ENCODE data around the gene CNTFR. TPM values are rescaled to one million over a fixed set of nuclear protein-coding genes. Genes with fewer than 3 reads are reported as not detected.
A peak's percentile ranks its signal among the peaks of the same experiment; 100 is the strongest.

The CNTFR gene
- total RNA-seq, 4 donors from 2014 or later, result 0.29 to 4.6 (median 0.40) TPM; not detected in 1

GRCh38 chr9:34591917-34592866 lies 2.7 kb upstream of the CNTFR start:
- Histone ChIP-seq H3K27me3 (peaks cover 0 to 74% (median 2%) of the 10 kb centered on the region in 4 donors), H3K4me3 (peak overlapping the region in 2 of 4 donors; percentile 66 to 73)
- no peak for DNase-seq

GRCh38 chr9:34591248-34591916 lies 1.9 kb upstream of the CNTFR start:
- H3K27me3 ChIP-seq, result peaks cover 0 to 82% (median 2%) of the 10 kb centered on the region in 4 donors
- TF ChIP-seq POLR2A (IDR thresholded peaks at IDR 0.05) (no peak), CTCF (IDR thresholded peaks at IDR 0.05) (peak; percentile 81 to 91 (median 86))
- intact Hi-C loops (cut with DNase I), result loop anchor here (5.0 kb wide), 1 partner anchor 149 kb away; no protein-coding TSS in a partner anchor
- DNase-seq, result no peak
- no peaks in the 10 kb centered on the region for H3K36me3 ChIP-seq
- peak overlapping the region in 3 of 4 donors; percentile 15 to 62 (median 55) for H3K27ac ChIP-seq
- 8% methylated on average over 12 of the region's 60 CpGs; no CpG with 5 or more reads in 1 of the 2 donors for WGBS, 2 donors
- H3K9me3 ChIP-seq, result no peaks in the 10 kb centered on the region
- H3K4me3 ChIP-seq, result peak overlapping the region; percentile 28 to 73 (median 56)
- peaks cover 29 to 64% (median 31%) of the 10 kb centered on the region in 3 donors for H3K4me1 ChIP-seq

More at GRCh38 chr9:34591917-34592866, 2.7 kb upstream of the CNTFR start:
- intact Hi-C loops (cut with DNase I), result loop anchor here (5.0 kb wide), 1 partner anchor 150 kb away; no protein-coding TSS in a partner anchor
- no peak for TF ChIP-seq POLR2A (IDR thresholded peaks at IDR 0.05)
- TF ChIP-seq CTCF (IDR thresholded peaks at IDR 0.05), result no peak
- H3K27ac ChIP-seq, result peak overlapping the region in 1 of 4 donors; percentile 55
- H3K4me1 ChIP-seq, result peaks cover 29 to 64% (median 31%) of the 10 kb centered on the region in 3 donors
- H3K36me3 ChIP-seq, result no peaks in the 10 kb centered on the region
- H3K9me3 ChIP-seq, result no peaks in the 10 kb centered on the region
- WGBS, 2 donors, result 38 to 42% methylated on average over 11 to 12 of the region's 16 CpGs

GRCh38 chr9:34590381-34591247 lies 1.1 kb upstream of the CNTFR start:
- intact Hi-C loops (cut with DNase I), result loop anchor here (5.0 kb wide), 1 partner anchor 148 kb away; no protein-coding TSS in a partner anchor
- Histone ChIP-seq H3K27ac (peak overlapping the region in 3 of 4 donors; percentile 15 to 62 (median 55)), H3K4me1 (peaks cover 29 to 64% (median 31%) of the 10 kb centered on the region in 3 donors)

More at GRCh38 chr9:34590381-34591247, 1.1 kb upstream of the CNTFR start:
- no peak for DNase-seq
- Histone ChIP-seq H3K9me3 (no peaks in the 10 kb centered on the region), H3K36me3 (no peaks in the 10 kb centered on the region), H3K27me3 (peaks cover 0 to 90% (median 5%) of the 10 kb centered on the region in 4 donors), H3K4me3 (peak overlapping the region; percentile 43 to 73 (median 56))
- 0 to 17% methylated on average over 2 to 10 of the region's 40 CpGs for WGBS, 2 donors
- TF ChIP-seq CTCF (IDR thresholded peaks at IDR 0.05), result no peak
- TF ChIP-seq POLR2A (IDR thresholded peaks at IDR 0.05), result no peak
